Measurements from ENCODE around the gene PBRM1. TPM values are rescaled to one million over a fixed set of nuclear protein-coding genes. Genes with fewer than 3 reads are reported as not detected.
A peak's percentile ranks its signal among the peaks of the same experiment; 100 is the strongest.

The PBRM1 gene
- total RNA-seq, 4 donors from 2014 or later: 60.3 to 335 (median 134) TPM

DNA sequence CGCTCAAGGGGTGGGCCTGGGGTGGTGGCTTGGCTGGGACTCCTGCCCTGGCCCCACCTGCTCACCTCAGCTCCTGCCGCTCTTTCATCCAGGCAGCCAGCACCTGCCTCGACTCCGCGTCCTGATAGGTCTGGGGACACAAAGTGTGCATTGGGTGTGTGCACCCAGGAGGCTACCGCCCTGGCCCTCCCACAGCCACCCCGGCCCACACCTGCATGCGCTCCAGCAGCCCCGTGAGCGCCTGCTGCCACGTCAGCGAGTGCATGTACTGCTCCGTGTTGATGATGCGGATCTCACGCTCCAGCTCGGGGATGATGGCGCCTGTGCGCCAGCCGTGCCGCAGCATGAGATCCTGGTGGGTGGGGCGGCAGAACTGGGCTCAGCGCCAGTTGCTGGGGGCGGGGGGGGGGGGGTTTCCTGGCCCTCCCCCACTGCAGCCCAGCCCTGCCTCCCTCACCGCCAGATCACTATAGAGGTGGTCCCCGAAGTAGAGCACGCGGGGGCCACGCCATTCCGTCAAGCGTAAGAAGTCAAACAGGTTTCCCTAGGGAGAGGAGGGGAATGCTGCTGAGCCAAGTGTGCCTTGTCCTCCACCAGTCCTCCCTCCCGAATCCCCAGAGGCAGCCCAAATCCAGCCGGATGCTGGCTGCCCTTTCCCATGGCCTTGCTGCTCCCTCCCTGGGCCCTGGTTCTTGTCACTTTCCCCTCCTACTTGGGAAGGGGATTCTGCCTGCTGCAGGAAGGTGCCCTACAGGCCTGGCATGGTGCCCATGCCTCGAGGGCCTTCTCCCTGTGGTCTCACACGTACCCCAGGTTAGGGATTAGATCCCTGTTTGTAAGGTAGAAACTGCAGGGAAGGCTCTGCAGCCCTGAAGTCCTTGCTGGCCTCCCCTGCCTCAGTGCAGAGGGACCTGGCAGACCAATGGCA lies 160.7 kb downstream of the PBRM1 start:
- WGBS, 2 donors (ENCODE audit: low coverage in 1 of 2): 80 to 100% methylated on average over 1 to 22 of the region's 34 CpGs
- H3K4me1 ChIP-seq: no peaks in the 10 kb centered on the region
- intact Hi-C loops (cut with DNase I; ENCODE audit: low total_unique reads) (no loop called here), in situ Hi-C loops (cut with MboI; ENCODE audit: low pct_ligation_motif_present in 1 of 4, low pct_unique_long_range_greater_than_20kb in 1 of 4, low sequenced_read_pairs in 3 of 4) (no loop called here)
- no peak for DNase-seq
- TF ChIP-seq EP300 (IDR thresholded peaks at IDR 0.05; ENCODE audit: low read depth) (no peak), POLR2A (IDR thresholded peaks at IDR 0.05) (no peak), POLR2AphosphoS5 (IDR thresholded peaks at IDR 0.05) (no peak)
- TF ChIP-seq, protein P1, sequence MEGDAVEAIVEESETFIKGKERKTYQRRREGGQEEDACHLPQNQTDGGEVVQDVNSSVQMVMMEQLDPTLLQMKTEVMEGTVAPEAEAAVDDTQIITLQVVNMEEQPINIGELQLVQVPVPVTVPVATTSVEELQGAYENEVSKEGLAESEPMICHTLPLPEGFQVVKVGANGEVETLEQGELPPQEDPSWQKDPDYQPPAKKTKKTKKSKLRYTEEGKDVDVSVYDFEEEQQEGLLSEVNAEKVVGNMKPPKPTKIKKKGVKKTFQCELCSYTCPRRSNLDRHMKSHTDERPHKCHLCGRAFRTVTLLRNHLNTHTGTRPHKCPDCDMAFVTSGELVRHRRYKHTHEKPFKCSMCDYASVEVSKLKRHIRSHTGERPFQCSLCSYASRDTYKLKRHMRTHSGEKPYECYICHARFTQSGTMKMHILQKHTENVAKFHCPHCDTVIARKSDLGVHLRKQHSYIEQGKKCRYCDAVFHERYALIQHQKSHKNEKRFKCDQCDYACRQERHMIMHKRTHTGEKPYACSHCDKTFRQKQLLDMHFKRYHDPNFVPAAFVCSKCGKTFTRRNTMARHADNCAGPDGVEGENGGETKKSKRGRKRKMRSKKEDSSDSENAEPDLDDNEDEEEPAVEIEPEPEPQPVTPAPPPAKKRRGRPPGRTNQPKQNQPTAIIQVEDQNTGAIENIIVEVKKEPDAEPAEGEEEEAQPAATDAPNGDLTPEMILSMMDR (IDR thresholded peaks at IDR 0.05): no peak
- no peak overlapping the region for H3K4me3 ChIP-seq
- H3K27ac ChIP-seq: peak overlapping the region in 3 of 4 donors; percentile 8 to 41 (median 13)
- no peaks in the 10 kb centered on the region for H3K9me3 ChIP-seq
- H3K27me3 ChIP-seq: no peaks in the 10 kb centered on the region
- no peaks in the 10 kb centered on the region for H3K36me3 ChIP-seq

DNA sequence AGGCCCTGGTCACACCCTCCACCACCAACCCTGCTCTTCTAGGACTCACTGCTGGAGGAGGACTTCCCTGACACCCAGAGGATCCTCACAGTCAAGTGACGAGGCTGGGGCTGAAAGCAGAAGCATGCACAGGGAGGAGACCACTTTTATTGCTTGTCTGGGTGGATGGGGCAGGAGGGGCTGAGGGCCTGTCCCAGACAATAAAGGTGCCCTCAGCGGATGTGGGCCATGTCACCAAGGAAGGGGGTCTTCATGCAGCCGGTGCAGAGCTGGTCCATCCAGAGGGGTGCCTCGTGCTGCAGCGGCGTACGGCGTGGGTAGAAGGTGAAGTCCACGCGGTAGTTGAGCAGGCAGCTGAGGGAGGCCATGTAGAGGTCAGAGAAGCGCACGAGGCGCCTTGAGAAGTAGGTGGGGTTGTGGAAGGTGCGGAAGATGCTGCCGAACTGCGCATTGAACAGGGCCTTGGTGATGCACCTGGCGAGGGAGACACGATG lies 161.4 kb downstream of the PBRM1 start:
- in situ Hi-C loops (cut with MboI; ENCODE audit: low pct_ligation_motif_present in 1 of 4, low pct_unique_long_range_greater_than_20kb in 1 of 4, low sequenced_read_pairs in 3 of 4): no loop called here
- Histone ChIP-seq H3K27me3 (no peaks in the 10 kb centered on the region), H3K4me1 (no peaks in the 10 kb centered on the region), H3K36me3 (no peaks in the 10 kb centered on the region), H3K9me3 (no peaks in the 10 kb centered on the region), H3K4me3 (no peak overlapping the region), H3K27ac (no peak overlapping the region)
- DNase-seq: no peak
- 96 to 100% methylated on average over 16 to 18 of the region's 18 CpGs for WGBS, 2 donors (ENCODE audit: low coverage in 1 of 2)
- no peak for TF ChIP-seq POLR2A (IDR thresholded peaks at IDR 0.05)
- TF ChIP-seq EP300 (IDR thresholded peaks at IDR 0.05; ENCODE audit: low read depth): no peak
- no peak for TF ChIP-seq POLR2AphosphoS5 (IDR thresholded peaks at IDR 0.05)
- TF ChIP-seq, protein P1 (IDR thresholded peaks at IDR 0.05): no peak
- intact Hi-C loops (cut with DNase I; ENCODE audit: low total_unique reads): no loop called here

DNA sequence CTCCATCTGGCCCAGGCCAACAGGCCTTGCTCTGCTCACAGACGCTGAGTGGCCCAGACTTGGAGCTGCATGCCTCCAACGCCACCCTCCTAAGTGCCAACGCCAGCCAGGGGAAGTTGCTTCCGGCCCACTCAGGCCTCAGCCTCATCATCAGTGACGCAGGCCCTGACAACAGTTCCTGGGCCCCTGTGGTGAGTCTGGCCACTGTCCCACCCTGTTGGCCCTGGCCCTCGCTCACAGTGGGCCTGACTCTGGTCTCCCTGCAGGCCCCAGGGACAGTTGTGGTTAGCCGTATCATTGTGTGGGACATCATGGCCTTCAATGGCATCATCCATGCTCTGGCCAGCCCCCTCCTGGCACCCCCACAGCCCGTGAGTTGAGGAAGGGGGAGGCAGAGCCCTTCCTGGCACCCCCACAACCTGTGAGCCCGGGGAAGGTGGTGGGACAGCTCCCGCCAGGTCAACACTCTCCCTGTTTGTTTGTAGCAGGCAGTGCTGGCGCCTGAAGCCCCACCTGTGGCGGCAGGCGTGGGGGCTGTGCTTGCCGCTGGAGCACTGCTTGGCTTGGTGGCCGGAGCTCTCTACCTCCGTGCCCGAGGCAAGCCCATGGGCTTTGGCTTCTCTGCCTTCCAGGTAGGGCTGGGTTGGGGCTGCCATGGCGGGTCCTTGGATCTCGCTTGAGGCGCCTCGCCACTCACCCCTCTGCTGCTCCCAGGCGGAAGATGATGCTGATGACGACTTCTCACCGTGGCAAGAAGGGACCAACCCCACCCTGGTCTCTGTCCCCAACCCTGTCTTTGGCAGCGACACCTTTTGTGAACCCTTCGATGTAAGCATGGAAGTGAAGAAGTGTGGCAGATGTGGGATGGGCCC lies 162.1 kb downstream of the PBRM1 start:
- no peaks in the 10 kb centered on the region for H3K36me3 ChIP-seq
- H3K4me1 ChIP-seq: peaks cover 0 to under 1% (median 0%) of the 10 kb centered on the region in 4 donors
- in situ Hi-C loops (cut with MboI; ENCODE audit: low pct_ligation_motif_present in 1 of 4, low pct_unique_long_range_greater_than_20kb in 1 of 4, low sequenced_read_pairs in 3 of 4): no loop called here
- TF ChIP-seq, protein P1 (IDR thresholded peaks at IDR 0.05): no peak
- TF ChIP-seq EP300 (IDR thresholded peaks at IDR 0.05; ENCODE audit: low read depth) (no peak), POLR2A (IDR thresholded peaks at IDR 0.05) (no peak), POLR2AphosphoS5 (IDR thresholded peaks at IDR 0.05) (no peak)
- intact Hi-C loops (cut with DNase I; ENCODE audit: low total_unique reads): no loop called here
- no peak for DNase-seq
- WGBS, 2 donors (ENCODE audit: low coverage in 1 of 2): 92% methylated on average over 26 of the region's 26 CpGs; no CpG with 5 or more reads in 1 of the 2 donors
- H3K4me3 ChIP-seq: no peak overlapping the region
- H3K27ac ChIP-seq: no peak overlapping the region
- no peaks in the 10 kb centered on the region for H3K9me3 ChIP-seq
- H3K27me3 ChIP-seq: no peaks in the 10 kb centered on the region
